Measurements from ENCODE around the gene MAP1S. TPM values are rescaled to one million over a fixed set of nuclear protein-coding genes. Genes with fewer than 3 reads are reported as not detected.
A peak's percentile ranks its signal among the peaks of the same experiment; 100 is the strongest.

MAP1S gene
- 16.8 and 17.0 TPM in 2 replicates for total RNA-seq (2014; rRNA removed; shearing (Covaris generic))

GRCh38 chr19:17718947-17719711 is at the start of gene MAP1S:
TSS of gene MAP1S (plus strand) at chr19:17719480. CDS start at chr19:17719503, 23 bp downstream.
- DNase-seq (ENCODE audit: low read depth): peak; percentile 37

- DNase-seq (ENCODE audit: low read depth): peak; percentile 59
Measured at GRCh38 chr19:17671906-17672305, 47.4 kb upstream of the MAP1S start.

GRCh38 chr19:17673937-17674799 is 45.1 kb upstream of the MAP1S start:
- peak; percentile 30 for DNase-seq (ENCODE audit: low read depth)

- DNase-seq (ENCODE audit: low read depth): no peak
Measured at GRCh38 chr19:17676295-17676694, 43.0 kb upstream of the MAP1S start.

- peak; percentile 13 for DNase-seq (ENCODE audit: low read depth)
Measured at GRCh38 chr19:17677002-17677401, 42.3 kb upstream of the MAP1S start.

- no peak for DNase-seq (ENCODE audit: low read depth)
Measured at GRCh38 chr19:17678836-17679235, 40.4 kb upstream of the MAP1S start.

GRCh38 chr19:17679526-17680229 is 39.6 kb upstream of the MAP1S start:
- DNase-seq (ENCODE audit: low read depth): no peak

GRCh38 chr19:17680230-17680722 is 39.0 kb upstream of the MAP1S start:
- DNase-seq (ENCODE audit: low read depth): peak; percentile 59

GRCh38 chr19:17681505-17682125 is 37.7 kb upstream of the MAP1S start:
- no peak for DNase-seq (ENCODE audit: low read depth)

- DNase-seq (ENCODE audit: low read depth): no peak
Measured at GRCh38 chr19:17682273-17682672, 37.0 kb upstream of the MAP1S start.

GRCh38 chr19:17683078-17683477 is 36.2 kb upstream of the MAP1S start:
- DNase-seq (ENCODE audit: low read depth): no peak

- no peak for DNase-seq (ENCODE audit: low read depth)
Measured at GRCh38 chr19:17684256-17684655, 35.0 kb upstream of the MAP1S start.

- DNase-seq (ENCODE audit: low read depth): no peak
Measured at GRCh38 chr19:17685451-17686022, 33.7 kb upstream of the MAP1S start.

GRCh38 chr19:17686023-17686521 is 33.2 kb upstream of the MAP1S start:
- DNase-seq (ENCODE audit: low read depth): no peak

GRCh38 chr19:17686592-17687024 is 32.7 kb upstream of the MAP1S start:
- DNase-seq (ENCODE audit: low read depth): no peak

- DNase-seq (ENCODE audit: low read depth): no peak
Measured at GRCh38 chr19:17687141-17687856, 32.0 kb upstream of the MAP1S start.

GRCh38 chr19:17687857-17688784 is 31.2 kb upstream of the MAP1S start, which contains the start of gene UNC13A:
TSS of gene UNC13A (minus strand) at chr19:17688354. CDS start at chr19:17688199, 155 bp downstream.
- peak; percentile 36 for DNase-seq (ENCODE audit: low read depth)

- DNase-seq (ENCODE audit: low read depth): no peak
Measured at GRCh38 chr19:17688853-17689595, 30.3 kb upstream of the MAP1S start.
